Measurements from ENCODE around the gene UGT1A1.

UGT1A1 gene

DNA sequence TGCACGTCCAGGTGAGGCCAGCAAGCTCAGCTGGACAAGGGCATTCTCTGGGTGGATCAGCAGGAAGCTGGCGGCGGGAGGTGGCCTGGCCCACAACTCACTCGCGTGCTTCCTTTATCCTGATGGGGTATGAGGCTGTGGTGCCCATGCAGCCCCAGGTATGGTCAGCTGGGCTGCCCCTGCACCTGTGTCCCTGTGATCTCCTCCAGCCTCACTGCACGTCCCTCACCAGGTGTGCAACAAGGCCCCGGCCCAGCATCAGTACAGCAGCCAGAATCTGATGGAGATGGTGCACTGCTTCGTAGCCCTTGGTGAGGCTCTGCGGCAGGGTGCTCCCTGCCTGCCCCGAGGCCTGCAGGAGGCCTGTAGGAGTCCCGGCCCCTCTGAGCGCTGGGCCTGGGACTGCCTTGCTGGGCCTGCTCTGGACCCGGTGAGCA lies 35.7 kb downstream of the UGT1A1 start:
- no peak for DNase-seq (ENCODE audit: low spot score)

DNA sequence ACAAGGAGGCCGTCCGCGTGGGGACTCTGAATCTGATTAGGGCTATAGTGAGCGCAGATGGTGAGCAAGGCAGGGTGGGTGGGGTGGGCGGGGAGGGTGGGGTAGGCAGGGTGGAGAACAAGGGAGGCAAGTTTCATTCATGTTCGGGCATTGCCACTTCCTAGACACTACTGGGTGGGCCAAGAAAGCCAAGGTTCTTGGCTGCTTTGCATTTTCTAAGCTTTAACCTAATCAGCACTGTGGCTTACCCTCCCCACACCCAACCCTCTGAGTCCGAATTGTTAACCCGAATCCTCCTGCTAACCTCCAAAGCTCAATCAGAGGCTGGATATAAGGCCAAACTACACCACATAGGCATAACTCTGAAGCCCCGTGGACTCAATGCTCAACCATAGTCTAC lies 36.2 kb downstream of the UGT1A1 start:
- DNase-seq (ENCODE audit: low spot score) = no peak

DNA sequence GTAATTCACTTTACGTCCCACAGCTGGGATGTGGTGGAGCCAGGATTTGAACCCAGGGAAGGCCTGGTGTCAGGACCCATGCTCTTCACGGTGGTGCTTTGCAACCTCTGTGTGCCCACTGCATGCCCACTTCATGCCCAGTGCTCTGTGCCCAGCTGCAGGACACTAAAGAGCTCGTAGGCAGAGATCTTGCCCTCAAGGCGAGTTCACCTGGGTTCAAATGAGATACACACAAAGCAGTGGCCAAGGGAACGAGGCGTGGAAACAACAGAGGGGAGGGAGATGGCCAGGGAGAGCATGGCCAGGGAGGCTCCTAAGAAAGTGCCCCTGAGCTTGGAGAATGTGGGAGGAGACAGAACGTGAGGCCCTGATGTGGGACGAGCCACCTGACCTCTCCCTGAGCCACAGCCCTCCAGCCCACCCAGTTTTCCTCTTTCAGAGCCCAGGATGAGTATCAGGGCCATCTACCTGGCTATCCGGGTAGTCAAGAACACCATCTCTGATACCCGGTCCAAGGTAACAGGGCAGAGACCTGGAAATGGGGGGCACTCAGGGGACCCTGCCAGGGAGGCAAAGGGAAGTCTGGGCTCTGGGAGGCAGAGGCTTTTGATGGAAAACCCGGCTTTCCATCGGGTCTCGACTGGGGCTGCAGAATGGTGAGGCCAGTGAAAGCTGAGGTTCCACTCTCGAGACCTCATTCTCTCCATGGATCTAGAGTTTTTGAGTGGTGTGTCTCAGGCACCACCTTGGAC lies 38.4 kb downstream of the UGT1A1 start:
- DNase-seq (ENCODE audit: low spot score) = no peak

DNA sequence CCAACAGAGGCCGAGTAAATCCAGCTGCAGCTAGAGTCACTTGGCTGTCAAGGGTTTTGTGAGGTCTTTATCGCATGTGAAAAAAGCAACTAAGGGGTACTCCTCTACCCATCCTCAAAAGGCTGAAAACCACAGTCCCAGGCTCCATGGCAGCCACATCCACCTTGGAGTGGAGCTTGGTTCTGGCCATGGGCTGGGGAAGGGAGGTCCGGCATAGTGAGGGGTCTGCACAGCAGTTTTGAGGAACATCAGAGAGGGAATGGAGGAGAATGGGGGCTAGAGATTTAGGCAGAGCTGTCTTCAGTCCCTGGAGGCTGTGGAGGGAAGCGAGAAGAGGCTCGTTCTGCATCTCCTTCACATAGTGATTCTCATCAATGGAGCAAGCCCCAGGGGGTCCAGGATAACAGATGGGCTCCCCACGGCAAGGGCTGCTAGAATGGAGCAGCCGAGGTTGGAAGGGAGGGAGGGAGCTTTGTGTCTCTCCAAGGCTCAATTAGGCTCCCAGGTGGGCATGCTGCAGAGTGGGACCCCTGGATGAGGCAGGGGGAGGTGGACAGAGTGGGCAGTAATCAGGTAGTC lies 39.1 kb downstream of the UGT1A1 start:
- DNase-seq (ENCODE audit: low spot score) = no peak

DNA sequence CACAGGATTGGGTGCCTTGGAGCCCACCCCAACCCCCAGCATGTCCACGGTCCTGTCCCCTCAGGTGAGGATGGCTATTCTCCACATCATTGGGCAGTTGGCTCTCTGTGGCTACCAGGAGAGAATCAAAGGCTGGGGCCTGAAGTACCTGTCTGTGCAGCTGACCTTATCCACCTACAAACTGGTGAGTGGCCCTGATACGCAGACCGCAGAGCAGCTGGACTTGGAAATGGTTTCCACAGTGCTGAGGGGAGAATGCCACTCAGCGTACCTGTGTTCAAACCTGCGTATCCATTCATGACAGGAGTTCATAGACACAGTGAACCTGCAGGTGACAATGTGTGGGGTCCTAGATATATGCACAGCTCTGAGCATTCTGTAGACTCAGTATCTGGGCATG lies 39.6 kb downstream of the UGT1A1 start:
- no peak for DNase-seq (ENCODE audit: low spot score)

DNA sequence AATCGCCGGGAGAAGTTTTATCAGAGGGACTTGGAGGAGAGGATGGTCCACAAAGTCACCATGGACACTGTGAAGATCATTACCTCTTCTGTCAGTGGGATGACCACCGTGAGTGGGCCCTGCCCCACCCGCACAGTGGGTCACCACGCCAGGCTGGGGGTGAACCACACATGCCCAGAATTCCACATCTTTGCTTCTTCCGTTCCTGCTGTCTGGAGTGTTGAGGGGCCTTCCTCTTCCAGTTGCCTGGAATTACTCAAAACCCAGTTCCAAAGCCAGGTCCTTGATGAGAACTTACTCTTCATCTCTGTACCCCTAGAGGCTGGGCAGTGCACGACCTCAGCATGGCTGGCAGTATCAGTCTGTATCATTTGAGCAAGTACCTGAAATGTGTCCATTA lies 40.1 kb downstream of the UGT1A1 start:
- no peak for DNase-seq (ENCODE audit: low spot score)

DNA sequence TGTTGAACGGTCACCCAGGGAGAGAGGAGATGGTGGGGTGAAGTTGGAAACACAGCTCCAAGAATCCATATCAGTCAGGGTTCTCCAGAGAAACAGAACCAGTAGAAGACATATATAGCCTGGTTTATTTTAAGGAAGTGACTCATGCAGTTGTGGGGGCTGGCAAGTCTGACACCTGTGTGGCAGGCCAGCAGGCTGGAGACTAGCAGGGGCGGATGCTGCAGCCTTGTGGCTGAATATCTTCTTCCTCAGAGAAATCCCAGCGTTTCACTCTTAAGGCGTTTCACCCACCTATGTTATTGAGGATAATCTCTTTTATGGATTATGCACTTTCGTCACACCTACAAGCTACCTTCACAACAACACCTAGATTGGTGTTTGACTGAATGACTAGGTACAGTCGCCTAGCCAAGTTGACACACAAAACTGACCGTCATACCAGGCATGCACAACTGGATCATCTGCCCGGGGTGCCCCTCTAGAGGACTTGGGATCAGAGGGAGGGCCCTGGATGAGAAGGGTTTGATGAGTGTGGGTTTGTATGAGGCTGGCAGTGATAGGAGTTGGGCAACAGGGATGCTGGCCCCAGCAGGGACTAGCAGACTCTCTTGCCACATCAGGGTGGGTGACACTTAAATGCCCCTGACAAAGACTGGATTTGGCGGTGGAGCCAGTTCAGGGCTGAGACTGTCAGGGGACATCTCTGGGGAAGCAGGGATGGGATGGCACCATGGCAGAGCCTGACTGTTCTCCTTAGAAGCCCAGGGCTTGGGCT lies 41.5 kb downstream of the UGT1A1 start:
- no peak for DNase-seq (ENCODE audit: low spot score)

DNA sequence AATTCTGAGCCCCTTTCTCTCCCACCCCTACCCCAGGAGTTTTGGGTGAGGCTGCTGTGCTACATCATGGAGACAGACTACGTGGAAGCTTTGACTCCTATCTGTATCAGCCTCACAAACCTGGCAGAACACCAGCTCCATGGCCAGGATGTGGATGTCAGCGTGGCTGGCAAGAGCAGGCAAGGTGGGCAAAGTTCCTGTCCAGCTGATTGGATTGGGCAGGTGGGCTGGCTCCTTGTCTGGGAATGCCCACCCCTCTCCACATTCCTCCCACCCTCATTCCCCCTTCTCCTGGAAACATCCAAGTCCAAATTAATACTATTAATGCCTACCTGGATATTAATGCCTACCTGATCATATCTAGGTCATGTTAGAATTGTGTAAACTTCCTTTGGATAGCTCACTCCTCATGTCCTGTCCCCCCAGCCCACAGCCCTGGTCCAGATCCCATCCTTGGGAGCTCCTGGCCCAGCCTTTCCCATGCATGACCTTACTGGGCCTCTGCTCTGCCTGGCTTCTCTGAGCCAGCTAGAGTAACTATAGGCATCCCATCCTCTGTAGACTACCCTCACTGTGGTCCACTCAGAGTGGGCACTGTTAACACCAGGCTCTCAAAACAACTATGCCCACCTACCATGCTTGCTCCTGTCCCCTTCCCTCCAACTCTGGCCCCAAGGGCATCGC lies 42.2 kb downstream of the UGT1A1 start:
- no peak for DNase-seq (ENCODE audit: low spot score)

DNA sequence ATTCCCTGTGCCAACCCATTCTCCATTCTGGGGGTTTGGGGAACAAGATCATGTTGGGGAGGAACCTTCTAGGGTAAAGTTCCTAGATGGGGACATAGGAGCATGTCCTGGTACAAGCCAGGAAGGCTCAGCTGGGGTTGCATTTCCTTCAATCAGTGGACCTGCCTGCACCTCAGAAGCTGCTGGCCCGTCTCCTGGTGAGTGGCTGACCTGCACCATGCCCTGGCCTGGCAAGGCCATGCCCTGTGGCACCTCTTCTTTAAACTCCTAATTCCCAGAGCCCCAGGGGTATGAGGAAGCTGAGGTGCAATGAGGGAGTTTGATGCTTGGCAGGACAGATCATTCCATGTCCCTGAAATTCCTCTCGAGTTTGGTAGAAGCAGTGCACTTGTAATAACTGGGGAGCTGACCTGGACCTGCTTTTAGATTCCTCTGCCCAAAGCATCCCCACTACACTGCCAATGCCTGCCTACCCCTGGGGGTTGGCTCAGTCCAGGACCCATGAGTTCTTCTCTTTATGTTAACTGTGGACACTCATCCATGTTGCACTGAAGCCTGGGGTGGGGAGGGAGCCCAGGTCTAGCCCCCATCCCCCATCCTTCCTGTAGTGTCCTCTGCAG lies 43.3 kb downstream of the UGT1A1 start:
- DNase-seq (ENCODE audit: low spot score) = no peak

DNA sequence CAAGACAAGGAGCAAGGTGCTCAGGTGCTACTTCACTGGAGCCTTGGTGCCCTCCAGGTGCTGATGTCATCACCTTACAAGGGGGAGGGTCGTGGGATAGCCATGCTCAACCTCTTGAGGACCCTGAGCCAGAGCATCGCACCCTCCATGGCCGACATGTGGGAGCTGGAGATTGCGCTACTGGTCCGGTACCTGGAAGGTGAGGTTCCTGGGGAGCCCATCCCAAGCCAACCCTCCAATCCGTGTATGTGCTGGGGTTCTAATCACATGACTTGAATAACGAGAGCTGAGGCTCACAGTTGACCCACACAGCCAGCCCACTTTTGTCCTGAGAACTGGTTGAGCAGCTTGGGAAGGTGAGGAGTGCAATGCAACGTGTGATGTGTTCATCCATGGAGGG lies 43.9 kb downstream of the UGT1A1 start:
- DNase-seq (ENCODE audit: low spot score) = no peak

DNA sequence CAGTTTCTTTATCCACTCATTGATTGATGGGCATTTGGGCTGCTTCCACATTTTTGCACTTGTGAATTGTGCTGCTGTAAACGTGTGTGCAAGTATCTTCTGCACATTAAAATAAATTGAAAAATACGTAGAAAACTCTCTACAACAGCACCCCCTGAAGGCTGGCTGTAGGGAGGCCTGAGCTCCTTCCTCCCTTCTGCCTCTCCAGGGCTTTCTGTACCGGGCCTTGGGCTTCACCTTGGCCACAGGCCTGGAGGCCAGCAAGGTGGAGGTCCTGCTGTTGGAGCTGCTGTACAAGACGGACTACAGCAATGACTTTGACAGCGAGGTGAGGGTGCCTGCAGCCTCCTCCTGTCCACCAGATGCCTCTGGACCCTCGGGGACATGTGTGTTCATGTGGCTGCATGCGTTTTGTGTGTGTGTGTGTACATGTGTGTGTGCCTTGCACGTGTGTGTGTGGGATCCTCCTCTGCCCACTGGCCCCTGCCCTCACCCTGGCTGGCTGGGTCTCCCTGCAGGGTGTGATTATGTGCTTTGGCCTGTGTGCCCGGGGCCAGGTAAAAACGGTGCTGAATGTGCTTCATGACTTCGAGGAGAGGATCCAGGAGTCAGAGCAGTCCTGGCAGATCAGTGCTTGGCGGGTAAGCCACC lies 47.3 kb downstream of the UGT1A1 start:
- DNase-seq (ENCODE audit: low spot score) = no peak

DNA sequence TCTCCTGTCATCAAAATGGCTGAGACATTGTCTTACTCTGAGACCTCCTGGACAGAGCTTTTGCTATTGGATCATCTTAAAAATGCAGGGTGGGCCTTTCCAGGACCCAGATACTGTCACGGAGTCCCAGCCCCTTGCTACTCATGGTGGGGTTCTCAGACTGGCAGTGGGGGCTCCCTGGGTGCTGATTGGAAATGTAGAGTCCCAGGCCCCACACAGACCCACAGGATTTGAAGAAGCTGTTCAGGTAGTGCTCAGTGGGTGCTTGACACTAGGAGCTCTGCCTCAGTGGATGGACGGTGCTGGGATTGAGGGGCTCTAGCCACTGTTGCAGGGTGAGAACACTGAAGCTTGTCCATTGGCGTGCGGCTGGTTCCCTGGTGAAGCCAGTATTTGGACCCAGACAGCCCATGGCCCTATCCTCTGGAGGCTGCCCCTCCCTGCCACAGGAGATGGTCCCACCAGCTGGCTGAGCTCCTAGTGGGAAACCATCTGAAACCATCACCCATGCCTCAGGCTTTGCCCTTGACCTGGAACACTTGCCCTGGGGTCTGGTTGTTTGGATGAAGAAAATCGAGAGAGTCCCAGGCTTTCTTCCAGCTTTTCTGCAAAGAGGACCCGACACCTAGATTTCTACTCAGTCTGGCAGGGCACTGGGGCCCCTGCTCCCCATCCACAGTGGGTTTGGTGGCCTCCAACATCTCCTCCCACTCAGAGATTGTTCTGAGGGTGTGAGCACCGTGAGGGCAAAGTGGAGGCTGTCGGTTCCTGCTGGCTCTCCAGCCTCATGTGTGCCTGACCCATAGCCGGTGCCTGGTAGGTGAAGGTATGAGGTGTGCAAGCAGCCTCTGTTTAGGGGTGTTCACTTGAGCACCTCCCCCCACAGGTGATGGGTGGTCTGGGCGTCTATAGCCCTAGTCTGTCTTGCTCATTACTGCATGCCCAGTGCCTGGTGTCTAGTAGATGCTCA lies 48.2 kb downstream of the UGT1A1 start:
- DNase-seq (ENCODE audit: low spot score) = no peak

DNA sequence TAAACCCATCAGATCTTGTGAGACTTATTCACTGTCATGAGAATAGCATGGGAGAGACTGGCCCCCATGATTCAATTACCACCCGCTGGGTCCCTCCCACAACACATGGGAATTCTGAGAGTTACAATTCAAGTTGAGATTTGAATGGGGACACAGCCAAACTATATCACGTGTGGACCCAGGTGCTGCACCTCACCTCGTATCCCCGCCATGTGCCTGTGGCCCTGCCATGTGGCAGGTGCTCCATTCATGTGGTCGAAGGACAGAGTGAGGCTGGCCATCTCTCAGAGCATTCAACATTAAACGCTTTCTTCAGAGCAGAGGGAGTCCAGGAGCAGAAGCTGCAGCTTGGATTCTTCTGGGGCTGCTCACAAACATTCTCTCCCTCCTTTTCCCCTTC lies 50.3 kb downstream of the UGT1A1 start:
- DNase-seq (ENCODE audit: low spot score) = no peak

DNA sequence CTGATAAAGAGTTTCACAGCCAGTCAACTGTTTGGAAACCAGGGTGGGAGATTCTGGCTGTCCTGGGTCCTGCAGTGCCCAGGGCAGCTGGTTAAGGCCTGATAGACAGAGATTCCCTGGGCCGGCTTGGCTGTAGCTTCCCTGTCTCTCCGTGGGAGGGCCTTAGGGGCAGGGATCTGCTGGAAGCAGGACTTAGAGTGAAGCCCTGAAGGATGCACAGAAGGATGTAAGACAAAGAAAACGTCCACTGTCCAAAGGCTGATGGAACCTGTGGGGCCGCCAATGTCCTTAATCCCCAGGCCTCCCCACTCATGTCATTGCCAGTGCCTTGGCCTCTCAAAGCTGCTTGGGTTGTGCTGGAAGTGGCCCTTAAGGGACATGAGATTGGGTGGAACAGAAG lies 51.0 kb downstream of the UGT1A1 start:
- no peak for DNase-seq (ENCODE audit: low spot score)

DNA sequence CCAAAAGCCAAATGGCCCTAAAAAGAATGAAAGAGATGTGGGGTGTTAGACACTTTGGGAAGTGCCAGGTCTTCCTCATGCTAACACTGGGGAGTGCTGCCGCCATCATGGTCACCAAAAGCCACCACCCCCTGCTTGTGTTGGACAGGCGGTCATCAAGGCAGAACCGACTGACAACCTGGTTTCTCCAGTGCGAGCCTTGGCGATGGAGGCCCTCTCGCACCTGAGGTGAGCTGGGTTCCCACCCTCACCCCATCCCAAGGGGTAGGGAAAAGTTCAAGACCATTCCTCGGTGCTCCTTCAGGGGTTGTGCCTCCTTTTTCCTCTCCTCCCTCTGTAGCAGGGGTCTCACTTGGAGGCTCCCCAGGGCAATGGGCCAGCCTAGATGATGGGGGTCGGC lies 51.7 kb downstream of the UGT1A1 start:
- no peak for DNase-seq (ENCODE audit: low spot score)

DNA sequence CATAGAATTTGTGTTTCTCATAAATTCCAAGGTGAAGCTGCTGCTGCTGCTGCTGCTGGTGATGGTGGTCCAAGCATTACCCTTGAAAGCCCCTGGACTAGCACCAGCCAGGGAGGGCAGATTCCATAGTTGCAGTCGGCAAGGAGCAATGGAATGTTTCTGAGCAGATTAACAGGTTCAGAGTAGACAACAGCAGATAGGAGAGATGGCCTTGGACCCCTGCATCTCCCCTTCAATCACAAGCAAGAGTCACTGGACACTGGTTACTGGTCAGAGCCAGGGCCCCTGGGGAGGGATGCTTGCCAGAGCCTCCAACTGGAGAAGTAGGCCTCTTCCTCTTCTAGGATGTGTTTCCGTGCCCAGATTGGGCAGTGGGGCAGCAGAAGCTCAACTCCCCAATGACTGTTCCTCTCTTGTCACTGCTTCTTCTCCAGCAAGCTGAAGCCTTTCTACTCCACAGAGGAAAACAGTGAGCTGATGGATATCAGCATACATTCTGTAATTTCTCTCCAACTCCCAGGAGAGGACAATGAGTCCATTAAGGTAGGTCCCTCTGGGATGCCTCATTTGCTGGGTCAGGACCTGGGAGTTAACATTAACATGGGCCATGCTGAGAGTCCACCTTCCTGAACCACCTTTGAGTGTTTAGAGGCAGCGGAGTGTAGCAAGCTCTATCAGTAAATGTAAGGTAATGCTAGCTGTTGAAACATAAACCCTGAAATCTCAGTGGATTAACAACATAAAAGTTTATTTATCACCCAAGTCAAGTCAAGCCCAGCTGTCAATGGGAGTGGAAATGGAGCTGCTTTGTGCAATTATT lies 53.4 kb downstream of the UGT1A1 start:
- DNase-seq (ENCODE audit: low spot score) = no peak

DNA sequence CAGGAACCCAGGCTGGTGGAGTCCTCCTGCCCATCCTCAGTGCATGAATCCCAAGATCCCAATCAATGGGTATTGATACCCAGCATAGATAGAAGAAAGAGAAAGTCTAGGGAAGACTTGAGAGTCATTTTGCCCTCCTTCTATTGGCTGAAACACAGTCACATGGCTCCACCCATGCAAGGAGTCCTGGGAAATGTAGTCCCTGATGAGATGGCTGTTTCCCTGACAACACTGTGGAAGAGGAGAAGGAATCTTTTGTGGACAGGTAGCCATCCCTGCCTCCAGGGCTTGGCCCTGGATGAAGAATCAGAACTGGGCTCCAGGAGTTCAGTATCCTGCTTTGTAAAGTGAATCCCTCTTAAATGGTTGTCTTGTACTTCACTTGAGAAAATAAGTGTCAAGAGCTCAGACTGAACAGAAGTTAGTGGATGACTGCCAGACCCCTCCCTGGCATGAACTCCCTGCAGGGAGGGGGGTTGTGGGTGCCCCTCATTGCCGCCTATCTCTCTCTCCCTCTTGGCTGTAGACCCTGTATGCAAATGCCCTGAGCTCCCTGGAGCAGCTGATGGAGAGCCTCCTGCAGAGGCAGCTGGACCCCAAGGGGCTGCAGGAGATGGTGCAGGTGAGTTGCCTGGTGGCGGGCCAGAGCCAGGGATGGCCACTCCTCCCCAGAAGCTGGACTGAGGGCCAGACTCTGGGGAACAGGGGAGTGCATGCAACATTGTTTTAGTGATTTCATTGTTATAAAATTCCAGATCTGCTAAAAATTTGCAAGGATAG lies 54.2 kb downstream of the UGT1A1 start:
- no peak for DNase-seq (ENCODE audit: low spot score)

DNA sequence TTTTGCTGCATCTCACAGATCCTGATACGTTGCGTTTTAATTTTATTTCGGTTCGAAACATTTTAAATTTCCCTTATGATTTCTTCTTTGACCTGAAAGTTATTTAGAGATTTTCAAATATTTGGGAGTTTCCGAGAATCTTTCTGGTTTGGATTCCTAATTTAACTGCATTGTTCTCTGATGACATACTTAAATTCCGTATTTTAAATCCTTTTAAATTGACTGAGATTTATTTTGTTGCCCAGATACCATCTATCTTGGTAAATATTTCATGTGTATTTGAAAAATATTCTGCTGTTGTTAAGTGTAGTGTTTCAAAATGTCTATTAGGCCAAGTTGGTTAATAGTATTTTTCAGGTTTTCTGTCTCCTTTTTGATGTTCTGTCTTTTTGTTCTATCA lies 55.8 kb downstream of the UGT1A1 start:
- no peak for DNase-seq (ENCODE audit: low spot score)
